ENCODE measurements around the gene RET. TPM values are rescaled to one million over a fixed set of nuclear protein-coding genes. Genes with fewer than 3 reads are reported as not detected.

Gene RET
- total RNA-seq, 8 experiments from 2014 or later, result 0.36 to 24.1 (median 0.71) TPM

DNA sequence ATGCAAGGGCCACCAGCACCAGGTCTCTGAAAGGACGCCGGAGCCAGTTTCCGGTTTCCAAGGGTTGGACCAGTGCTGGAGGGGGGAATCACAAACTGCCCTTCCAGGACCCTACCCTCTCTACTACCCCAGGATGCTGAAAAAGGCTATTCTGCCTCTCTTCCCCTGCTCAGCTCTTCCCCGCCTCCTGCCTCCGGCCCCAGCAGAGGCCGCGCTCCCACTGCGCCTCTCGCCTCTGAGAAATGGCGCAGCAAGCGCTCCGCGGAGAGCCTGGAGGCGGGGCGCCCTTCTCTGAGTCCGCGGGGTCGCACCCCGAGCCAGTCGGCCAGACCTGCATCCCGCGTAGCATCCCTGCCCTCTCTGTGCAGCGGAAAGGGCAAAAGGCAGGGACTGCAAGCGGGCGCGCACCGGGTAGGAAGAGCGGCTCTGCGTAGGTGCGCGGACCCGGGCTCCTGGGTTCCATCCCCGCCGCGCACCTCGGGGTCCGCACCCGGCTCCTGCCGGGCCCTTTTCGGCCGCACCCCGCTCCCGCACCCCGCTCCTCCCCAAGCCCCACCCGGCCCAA lies 476 bp upstream of the RET start:
- peak in 7 of 8 experiments; percentile 9 to 73 (median 57) for ATAC-seq (replicated peaks in 6 of 8)
- Histone ChIP-seq H3K4me3 (peak overlapping the region; percentile 33 to 58 (median 42)), H3K4me1 (replicated peaks in 1 of 2) (peaks cover 6 to 16% of the 10 kb centered on the region in 2 donors), H3K27ac (peak overlapping the region in 1 of 2 donors; percentile 33)
- in situ Hi-C loops (cut with MboI; ENCODE audit: low pct_unique_long_range_greater_than_20kb in 2 of 9, low sequenced_read_pairs in 9 of 9, unreplicated experiment in 9 of 9), result loop anchor here in 1 of 9 experiments (25.0 kb wide), 1 partner anchor 214 kb away; no protein-coding TSS in a partner anchor
- WGBS, 10 experiments, result no CpG with 5 or more reads among the region's 45 CpGs

DNA sequence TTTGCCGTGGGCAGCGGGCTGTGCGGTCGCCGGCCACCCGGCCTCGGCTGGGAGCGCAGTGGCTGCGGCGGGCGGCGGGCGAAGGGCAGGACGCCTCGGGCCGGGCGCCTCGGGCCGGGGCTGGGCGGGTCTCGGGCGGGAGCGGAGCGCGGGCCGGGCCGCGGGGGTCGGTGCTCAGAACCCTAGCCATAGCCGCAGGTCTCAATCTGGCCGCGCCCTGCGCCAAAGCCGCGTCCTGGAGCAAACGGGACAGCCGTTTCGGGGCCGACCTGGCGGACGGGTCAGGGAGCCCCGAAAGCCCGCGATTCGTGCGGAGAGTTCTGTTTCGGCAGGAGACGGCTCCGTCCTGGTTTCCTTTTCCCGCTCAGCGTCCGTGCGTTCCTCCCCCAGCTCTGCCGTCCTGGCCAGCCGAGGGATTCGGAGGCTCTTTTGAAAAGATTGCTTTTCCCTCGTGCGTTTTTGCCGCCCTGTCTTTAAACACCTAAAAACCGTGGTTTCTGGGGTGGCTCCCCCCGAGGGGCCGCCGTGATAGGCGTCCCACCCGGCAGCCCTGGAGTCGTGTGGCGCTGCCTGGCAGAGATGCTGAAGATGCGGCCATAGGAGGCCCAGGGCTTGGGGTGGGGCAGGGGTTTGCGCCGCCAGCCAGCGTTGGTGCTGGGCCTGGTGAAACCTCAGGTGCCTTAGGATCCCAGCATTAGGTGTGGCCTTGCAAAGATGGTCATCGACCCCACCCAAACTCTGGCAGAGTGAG lies 727 bp downstream of the RET start:
- Histone ChIP-seq H3K27ac (no peak overlapping the region), H3K4me3 (peak overlapping the region; percentile 33 to 58 (median 42)), H3K4me1 (replicated peaks in 1 of 2) (peaks cover 0 to 5% of the 10 kb centered on the region in 2 donors)
- WGBS, 10 experiments, result 0 to 17% (median 13%) methylated on average over 3 to 7 of the region's 72 CpGs; no CpG with 5 or more reads in 7 of the 10 experiments
- peak in 2 of 8 experiments; percentile 9 to 17 for ATAC-seq (replicated peaks in 6 of 8)
- in situ Hi-C loops (cut with MboI; ENCODE audit: low pct_unique_long_range_greater_than_20kb in 2 of 9, low sequenced_read_pairs in 9 of 9, unreplicated experiment in 9 of 9), result loop anchor here in 1 of 9 experiments (25.0 kb wide), 1 partner anchor 215 kb away; no protein-coding TSS in a partner anchor

DNA sequence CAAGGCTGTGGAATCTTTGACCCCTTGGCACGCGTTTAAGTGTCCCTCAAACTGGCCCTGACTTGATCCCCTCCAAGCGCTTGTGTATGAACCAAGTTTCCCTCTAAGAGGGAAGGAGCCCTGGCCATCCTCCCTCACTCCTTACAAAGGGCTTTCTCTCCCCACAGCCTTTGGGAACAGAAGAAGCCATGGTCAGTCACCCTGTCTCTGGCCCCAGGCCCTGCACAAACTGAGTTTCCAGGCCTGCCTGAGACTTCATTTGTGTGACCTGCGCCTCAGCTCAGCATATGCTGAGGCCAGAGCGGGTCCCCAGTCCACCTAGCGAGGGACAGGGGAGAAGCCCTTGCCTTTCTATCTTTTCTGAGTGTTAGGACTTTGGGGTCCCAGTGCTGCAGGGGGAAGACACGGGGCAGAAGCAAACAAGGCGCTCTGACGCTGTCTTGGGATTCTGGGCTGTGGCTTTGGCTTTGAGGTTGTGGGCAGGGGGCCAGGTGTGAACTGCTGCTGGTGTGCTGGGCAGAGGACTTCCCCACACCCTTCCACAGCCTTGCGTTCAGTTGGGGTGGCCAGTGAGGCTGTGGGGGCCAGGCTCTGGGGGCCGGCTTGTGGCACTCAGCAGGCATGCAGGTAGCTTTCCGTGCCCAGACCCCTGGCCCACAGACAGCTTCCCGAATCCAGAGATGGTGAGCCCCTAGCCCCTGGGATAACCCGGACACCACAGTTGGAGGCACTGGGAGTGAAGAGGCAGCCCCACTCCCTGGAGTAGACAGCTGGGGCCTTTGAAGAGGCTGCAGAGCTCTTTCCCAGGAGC lies 1.5 kb downstream of the RET start:
- no peak for ATAC-seq (replicated peaks in 6 of 8)

DNA sequence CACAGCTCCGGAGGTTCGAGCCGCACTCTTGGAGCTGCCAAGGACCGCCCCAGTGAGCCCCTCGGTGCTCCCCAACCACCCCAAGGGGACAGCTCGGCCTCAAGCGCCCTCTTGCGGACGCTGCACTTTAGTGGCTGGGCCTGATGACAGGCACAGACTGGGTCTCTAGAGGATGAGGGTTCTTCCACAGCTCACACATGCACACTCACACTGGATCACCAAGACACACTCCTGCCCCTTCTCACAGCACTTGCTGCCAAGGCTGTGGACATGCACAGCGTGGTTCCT lies 2.1 kb downstream of the RET start:
- WGBS, 10 experiments, result no CpG with 5 or more reads among the region's 10 CpGs
- Histone ChIP-seq H3K4me3 (no peak overlapping the region), H3K4me1 (replicated peaks in 1 of 2) (peaks cover 0 to 5% of the 10 kb centered on the region in 2 donors), H3K27ac (no peak overlapping the region)
- in situ Hi-C loops (cut with MboI; ENCODE audit: low pct_unique_long_range_greater_than_20kb in 2 of 9, low sequenced_read_pairs in 9 of 9, unreplicated experiment in 9 of 9), result loop anchor here in 1 of 9 experiments (25.0 kb wide), 1 partner anchor 217 kb away; no protein-coding TSS in a partner anchor
- peak in 2 of 8 experiments; percentile 4 to 13 for ATAC-seq (replicated peaks in 6 of 8)

More for the DNA sequence above, 1.5 kb downstream of the RET start:
- peak overlapping the region in 2 of 5 donors; percentile 40 to 44 for H3K4me3 ChIP-seq
- H3K27ac ChIP-seq, result no peak overlapping the region
- H3K4me1 ChIP-seq (replicated peaks in 1 of 2), result peaks cover 0 to 5% of the 10 kb centered on the region in 2 donors
- 10 to 100% (median 73%) methylated on average over 1 to 6 of the region's 14 CpGs; no CpG with 5 or more reads in 3 of the 10 experiments for WGBS, 10 experiments
- in situ Hi-C loops (cut with MboI; ENCODE audit: low pct_unique_long_range_greater_than_20kb in 2 of 9, low sequenced_read_pairs in 9 of 9, unreplicated experiment in 9 of 9), result loop anchor here in 1 of 9 experiments (25.0 kb wide), 1 partner anchor 216 kb away; no protein-coding TSS in a partner anchor

DNA sequence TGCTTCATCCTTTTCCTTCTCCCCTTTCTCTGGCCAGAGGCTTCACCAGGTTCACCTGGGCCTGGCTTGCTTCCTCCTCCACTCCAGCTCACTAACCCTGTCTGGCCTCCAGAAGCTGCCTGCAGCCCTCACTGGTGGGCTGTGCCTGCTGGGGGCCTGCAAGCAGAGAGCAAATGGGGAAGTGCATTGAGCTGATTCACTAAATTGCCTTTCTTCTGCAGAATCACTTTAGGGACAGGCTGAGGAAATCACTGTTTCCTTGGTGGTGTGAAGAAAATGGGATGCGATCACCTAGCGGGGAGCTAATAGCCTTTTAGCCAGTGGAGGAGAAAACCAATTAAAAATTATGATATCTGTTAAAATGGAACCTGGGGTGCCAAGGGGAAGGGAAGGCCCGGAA lies 3.0 kb downstream of the RET start:
- in situ Hi-C loops (cut with MboI; ENCODE audit: low pct_unique_long_range_greater_than_20kb in 2 of 9, low sequenced_read_pairs in 9 of 9, unreplicated experiment in 9 of 9), result loop anchor here in 1 of 9 experiments (25.0 kb wide), 1 partner anchor 218 kb away; no protein-coding TSS in a partner anchor
- Histone ChIP-seq H3K27ac (no peak overlapping the region), H3K4me1 (replicated peaks in 1 of 2) (peaks cover 0 to 5% of the 10 kb centered on the region in 2 donors), H3K4me3 (no peak overlapping the region)
- no peak for ATAC-seq (replicated peaks in 6 of 8)
- WGBS, 10 experiments, result 20 to 88% (median 70%) methylated on average over 1 to 3 of the region's 3 CpGs; no CpG with 5 or more reads in 3 of the 10 experiments

DNA sequence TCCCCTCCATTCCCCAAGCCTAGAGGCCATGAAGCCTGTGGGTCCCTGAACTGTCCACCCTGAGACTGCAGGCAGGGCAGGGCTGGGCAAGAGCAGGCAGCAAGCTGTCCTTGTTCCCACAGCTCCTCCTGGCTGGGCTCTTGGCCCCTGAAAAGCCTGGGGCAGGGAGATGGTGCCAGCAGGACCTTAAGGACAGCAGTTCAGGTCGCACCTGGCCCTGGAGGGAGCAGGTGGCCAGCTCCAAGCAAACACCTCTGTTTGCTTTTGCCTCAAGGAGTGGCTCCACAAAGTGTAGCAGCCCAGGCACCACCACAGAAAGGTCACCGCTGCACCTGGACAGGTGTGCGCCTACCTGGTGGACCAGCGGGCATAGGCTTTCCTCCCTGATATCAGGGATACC lies 5.2 kb downstream of the RET start:
- 94 to 100% methylated on average over 1 to 3 of the region's 4 CpGs; no CpG with 5 or more reads in 8 of the 10 experiments for WGBS, 10 experiments
- no peak for ATAC-seq (replicated peaks in 6 of 8)
- Histone ChIP-seq H3K4me3 (no peak overlapping the region), H3K27ac (no peak overlapping the region), H3K4me1 (replicated peaks in 1 of 2) (peaks cover 0 to 5% of the 10 kb centered on the region in 2 donors)
- in situ Hi-C loops (cut with MboI; ENCODE audit: low pct_unique_long_range_greater_than_20kb in 2 of 9, low sequenced_read_pairs in 9 of 9, unreplicated experiment in 9 of 9), result loop anchor here in 1 of 9 experiments (25.0 kb wide), 1 partner anchor 220 kb away; no protein-coding TSS in a partner anchor

DNA sequence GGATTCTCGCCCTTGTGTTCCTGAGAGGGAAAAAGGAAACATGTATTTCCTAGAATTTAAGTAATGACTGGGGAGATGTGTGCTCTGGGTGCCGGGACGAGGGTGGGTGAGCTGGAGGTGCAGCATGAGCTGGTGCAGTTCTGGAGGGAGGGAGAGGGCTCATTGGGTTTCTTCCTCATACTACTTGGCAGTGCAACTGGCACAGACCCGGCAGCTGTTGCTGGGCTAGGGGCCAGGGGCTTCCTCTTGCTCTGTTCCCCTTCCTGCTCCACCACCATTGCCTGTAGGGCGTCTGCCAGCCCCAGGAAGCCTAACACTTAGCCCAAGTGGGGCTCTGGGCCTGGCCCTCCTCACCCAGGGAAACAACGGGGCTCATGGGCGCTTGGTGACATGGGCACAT lies 5.9 kb downstream of the RET start:
- in situ Hi-C loops (cut with MboI; ENCODE audit: low pct_unique_long_range_greater_than_20kb in 2 of 9, low sequenced_read_pairs in 9 of 9, unreplicated experiment in 9 of 9), result loop anchor here in 1 of 9 experiments (25.0 kb wide), 1 partner anchor 220 kb away; no protein-coding TSS in a partner anchor
- Histone ChIP-seq H3K4me3 (no peak overlapping the region), H3K27ac (no peak overlapping the region), H3K4me1 (replicated peaks in 1 of 2) (peaks cover 0 to 2% of the 10 kb centered on the region in 2 donors)
- no peak for ATAC-seq (replicated peaks in 6 of 8)
- 0 to 100% (median 30%) methylated on average over 1 to 2 of the region's 7 CpGs; no CpG with 5 or more reads in 3 of the 10 experiments for WGBS, 10 experiments

DNA sequence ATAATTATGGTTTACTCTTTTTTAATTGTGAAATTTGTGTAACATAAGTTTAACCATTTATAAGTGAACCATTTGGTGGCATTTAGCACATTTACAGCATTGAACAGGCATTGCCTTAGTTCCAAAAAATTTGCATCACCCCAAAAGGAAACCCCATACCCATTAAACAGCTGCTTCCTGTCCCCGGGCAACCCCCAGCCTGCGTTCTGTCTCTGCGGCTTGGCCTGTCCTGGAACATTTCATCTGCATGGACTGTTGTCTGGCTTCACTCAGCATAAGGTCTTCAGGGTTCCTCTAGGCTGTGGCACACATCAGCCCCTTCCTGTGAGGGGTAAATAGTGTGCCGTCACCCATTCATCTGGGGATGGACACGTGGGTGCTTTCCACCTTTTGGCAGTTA lies 6.9 kb downstream of the RET start:
- WGBS, 10 experiments, result 25 to 83% (median 63%) methylated on average over 1 to 4 of the region's 5 CpGs; no CpG with 5 or more reads in 4 of the 10 experiments
- no peak for ATAC-seq (replicated peaks in 6 of 8)
- in situ Hi-C loops (cut with MboI; ENCODE audit: low pct_unique_long_range_greater_than_20kb in 2 of 9, low sequenced_read_pairs in 9 of 9, unreplicated experiment in 9 of 9), result loop anchor here in 1 of 9 experiments (25.0 kb wide), 1 partner anchor 221 kb away; no protein-coding TSS in a partner anchor
- no peak overlapping the region for H3K4me3 ChIP-seq
- H3K4me1 ChIP-seq (replicated peaks in 1 of 2), result no peaks in the 10 kb centered on the region
- no peak overlapping the region for H3K27ac ChIP-seq

DNA sequence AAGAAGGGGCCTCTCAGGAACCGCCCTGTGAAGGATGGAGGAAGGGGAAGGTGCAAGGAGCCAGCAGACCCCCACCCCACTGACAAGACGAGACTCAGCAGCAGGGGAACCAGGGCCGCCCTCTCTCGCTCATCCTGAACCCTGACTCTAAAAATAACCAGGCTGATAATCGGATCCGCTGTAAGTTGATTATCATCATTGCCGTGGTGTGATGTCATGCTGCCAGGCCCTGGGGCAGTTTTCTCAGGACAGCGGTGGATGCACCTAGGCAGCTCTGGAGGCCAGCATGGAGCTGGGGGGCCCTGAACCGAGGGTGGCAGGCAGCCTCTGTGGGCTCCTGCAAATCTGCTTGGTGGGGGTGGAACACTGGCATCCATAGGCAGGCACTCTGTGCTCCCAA lies 7.9 kb downstream of the RET start:
- ATAC-seq (replicated peaks in 6 of 8), result peak in 5 of 8 experiments; percentile 4 to 86 (median 38)
- WGBS, 10 experiments, result 7 to 83% (median 64%) methylated on average over 1 to 4 of the region's 9 CpGs; no CpG with 5 or more reads in 6 of the 10 experiments
- Histone ChIP-seq H3K4me3 (no peak overlapping the region), H3K27ac (no peak overlapping the region), H3K4me1 (replicated peaks in 1 of 2) (no peaks in the 10 kb centered on the region)
- in situ Hi-C loops (cut with MboI; ENCODE audit: low pct_unique_long_range_greater_than_20kb in 2 of 9, low sequenced_read_pairs in 9 of 9, unreplicated experiment in 9 of 9), result loop anchor here in 1 of 9 experiments (25.0 kb wide), 1 partner anchor 223 kb away; no protein-coding TSS in a partner anchor

DNA sequence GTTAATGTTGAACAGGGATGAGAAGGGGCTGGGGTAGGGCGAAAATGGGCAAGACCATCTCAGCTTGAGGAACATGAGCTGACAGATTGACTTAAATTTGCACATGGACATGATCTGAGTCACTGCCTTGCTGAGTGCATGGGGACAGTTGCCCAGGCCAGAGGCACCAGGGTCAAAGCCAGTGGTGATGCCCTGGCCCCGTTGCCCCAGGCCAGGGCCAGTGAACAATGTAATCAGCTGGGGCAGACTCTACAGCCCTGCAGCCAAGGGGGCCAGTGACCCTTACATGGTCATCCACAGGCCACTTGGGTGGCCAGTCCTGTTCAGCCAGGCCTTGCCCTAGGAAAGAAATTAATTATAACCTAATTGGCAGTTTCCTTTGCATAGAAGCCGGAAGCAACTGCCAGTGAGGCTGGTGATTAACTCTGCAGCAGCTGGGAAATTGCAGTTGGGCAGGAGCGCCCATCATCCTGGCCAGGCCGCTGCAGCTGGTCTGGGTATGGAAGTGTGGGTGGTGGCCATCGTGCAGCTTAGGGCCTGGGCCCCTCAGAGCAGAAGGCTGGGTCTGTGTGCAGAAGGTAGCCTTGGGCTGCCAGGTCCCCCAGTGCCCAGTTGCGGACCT lies 9.6 kb downstream of the RET start:
- H3K4me3 ChIP-seq, result no peak overlapping the region
- H3K4me1 ChIP-seq (replicated peaks in 1 of 2), result no peaks in the 10 kb centered on the region
- in situ Hi-C loops (cut with MboI; ENCODE audit: low pct_unique_long_range_greater_than_20kb in 2 of 9, low sequenced_read_pairs in 9 of 9, unreplicated experiment in 9 of 9), result loop anchor here in 1 of 9 experiments (25.0 kb wide), 1 partner anchor 224 kb away; no protein-coding TSS in a partner anchor
- ATAC-seq (replicated peaks in 6 of 8), result peak in 1 of 8 experiments; percentile 29
- no peak overlapping the region for H3K27ac ChIP-seq
- 30 to 100% (median 59%) methylated on average over 1 to 4 of the region's 7 CpGs; no CpG with 5 or more reads in 4 of the 10 experiments for WGBS, 10 experiments

DNA sequence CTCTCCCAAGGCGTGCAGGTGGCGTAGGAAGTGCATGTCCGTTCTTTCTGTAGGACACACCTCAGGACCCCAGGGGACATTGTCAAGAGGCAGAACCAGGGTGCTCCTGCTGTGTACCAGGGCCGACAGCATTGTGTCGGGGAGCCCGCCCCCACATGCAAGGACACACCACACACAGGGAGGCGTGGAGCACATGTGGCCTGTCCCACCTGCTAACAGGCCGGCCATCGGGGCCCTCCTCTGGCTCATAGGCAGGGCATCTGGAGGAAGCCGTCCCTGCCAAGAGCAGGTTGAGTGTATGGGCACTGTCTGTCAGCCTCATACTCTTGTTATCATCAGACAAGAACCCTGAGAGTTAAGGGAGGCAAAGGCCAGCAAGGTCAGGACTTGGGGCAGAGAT lies 12.7 kb downstream of the RET start:
- in situ Hi-C loops (cut with MboI; ENCODE audit: low pct_unique_long_range_greater_than_20kb in 2 of 9, low sequenced_read_pairs in 9 of 9, unreplicated experiment in 9 of 9), result loop anchor here in 1 of 9 experiments (25.0 kb wide), 1 partner anchor 227 kb away; no protein-coding TSS in a partner anchor
- WGBS, 10 experiments, result 94% methylated on average over 3 of the region's 10 CpGs; no CpG with 5 or more reads in 9 of the 10 experiments
- ATAC-seq (replicated peaks in 6 of 8), result no peak
- H3K4me3 ChIP-seq, result no peak overlapping the region
- H3K27ac ChIP-seq, result no peak overlapping the region
- H3K4me1 ChIP-seq (replicated peaks in 1 of 2), result peaks cover 0 to 7% of the 10 kb centered on the region in 2 donors

DNA sequence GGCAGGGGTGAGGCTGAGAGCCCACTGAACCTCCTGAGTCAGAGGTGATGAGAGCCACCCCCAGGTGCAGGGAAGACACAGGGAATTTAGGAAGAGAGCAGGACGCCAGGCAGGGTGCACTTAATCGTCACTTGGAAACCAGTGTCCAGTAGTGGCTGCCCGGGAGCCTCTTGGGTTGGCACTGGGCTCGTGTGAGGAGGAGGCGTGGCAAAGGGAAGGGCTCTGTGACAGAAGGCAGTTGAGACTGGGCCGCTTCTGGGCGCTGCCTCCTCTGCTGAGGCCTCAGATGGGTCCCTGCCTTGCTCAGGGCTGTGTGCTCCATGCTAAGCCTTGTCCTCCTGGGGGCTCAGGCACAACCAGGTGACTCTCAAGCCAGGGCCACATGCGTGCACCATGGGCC lies 13.3 kb downstream of the RET start:
- in situ Hi-C loops (cut with MboI; ENCODE audit: low pct_unique_long_range_greater_than_20kb in 2 of 9, low sequenced_read_pairs in 9 of 9, unreplicated experiment in 9 of 9), result loop anchor here in 2 of 9 experiments (10.0 to 25.0 kb wide), 2 partner anchors 215 to 228 kb away; no protein-coding TSS in a partner anchor
- no peak overlapping the region for H3K27ac ChIP-seq
- WGBS, 10 experiments, result 0 to 80% (median 30%) methylated on average over 1 to 7 of the region's 8 CpGs; no CpG with 5 or more reads in 4 of the 10 experiments

More for the DNA sequence above, 13.3 kb downstream of the RET start:
- peak in 3 of 8 experiments; percentile 13 to 48 (median 39) for ATAC-seq (replicated peaks in 6 of 8)
- H3K4me3 ChIP-seq, result no peak overlapping the region
- peaks cover 0 to 7% of the 10 kb centered on the region in 2 donors for H3K4me1 ChIP-seq (replicated peaks in 1 of 2)

Measured in motor neuron (in vitro differentiated cells).